K562 (cell line): Measurements from ENCODE around the gene KLHL28. TPM values are rescaled to one million over a fixed set of nuclear protein-coding genes. Genes with fewer than 3 reads are reported as not detected.
A peak's percentile ranks its signal among the peaks of the same experiment; 100 is the strongest.

Experiments
- CBFA2T2 ChIP-seq: fragments of 450-650 bp; conservative IDR thresholded peaks from 2 replicates; pipeline ENCODE4 v1.6.1; 2017; ENCODE audit warnings: mild to moderate bottlenecking
- CBFA2T3 ChIP-seq: fragments of 450-650 bp; IDR thresholded peaks from 2 replicates; pipeline ENCODE4 v1.6.1; 2017
- LEF1 ChIP-seq: fragments of 450-650 bp; IDR thresholded peaks from 2 replicates; pipeline ENCODE4 v1.6.1; 2016; ENCODE audit warnings: mild to moderate bottlenecking
- NFYB ChIP-seq: IDR thresholded peaks from 2 replicates; pipeline ENCODE4 v1.6.1; 2011; ENCODE audit warnings: mild to moderate bottlenecking, moderate library complexity; ENCODE audit not compliant: insufficient read length; ENCODE audit errors: extremely low read depth
- PHF21A ChIP-seq: fragments of 450-650 bp; IDR thresholded peaks from 2 replicates; pipeline ENCODE4 v1.6.1; 2017; ENCODE audit warnings: low read depth, borderline replicate concordance
- RBM25 ChIP-seq: fragments of 200-400 bp; formaldehyde crosslinking; IDR thresholded peaks from 2 replicates; pipeline ENCODE4 v1.6.1; 2018; ENCODE audit warnings: low read length, low read depth, moderate library complexity; ENCODE audit not compliant: severe bottlenecking
- SP2 ChIP-seq: IDR thresholded peaks from 2 replicates; pipeline ENCODE4 v1.6.1; 2011; ENCODE audit warnings: mild to moderate bottlenecking, low read depth, low read length, moderate library complexity; ENCODE audit not compliant: poor library complexity, severe bottlenecking; ENCODE audit errors: extremely low read depth
- TAL1 ChIP-seq: fragments of 450-650 bp; IDR thresholded peaks from 2 replicates; pipeline ENCODE4 v1.6.1; 2016; ENCODE audit warnings: mild to moderate bottlenecking
- TCF3 ChIP-seq: sonication (generic); formaldehyde crosslinking; IDR thresholded peaks from 2 replicates; pipeline ENCODE4 v1.4.0; 2020; ENCODE audit warnings: mild to moderate bottlenecking, missing genetic modification reagents
- TEAD4 ChIP-seq, 2 experiments: sonication (generic) in 1 of 2; formaldehyde crosslinking in 1 of 2; IDR thresholded peaks; 2 replicates each; pipeline versions ENCODE4 v1.6.1 to v1.8.0; 2012 to 2022; ENCODE audit warnings: borderline replicate concordance in 1 of 2, inconsistent platforms in 1 of 2, low read length in 1 of 2, mild to moderate bottlenecking in 1 of 2, missing genetic modification reagents in 1 of 2
- polyA plus RNA-seq, 8 experiments: library from polyadenylated mRNA; depleted of rRNA in 4 of 8; stranded (reverse) in 5 of 8; unstranded in 3 of 8; fragments of >200 nt; fragmentation: Nextera tagmentation in 2 of 8; fragmentation: Illumina TruSeq in 1 of 8; extraction: Ambion mirVana in 2 of 8; extraction: Trizol in 1 of 8; gene quantifications; 2 replicates each; pipeline versions ENCODE4 v1.2.1 to v1.2.3, GENCODE V29; 2011 to 2014; ENCODE audit warnings: inconsistent platforms in 1 of 8, missing spikeins in 1 of 8
- total RNA-seq, 7 experiments: library from RNA; depleted of rRNA in 6 of 7; stranded (reverse); fragments of >200 nt in 6 of 7; fragmentation: Illumina TruSeq in 2 of 7; extraction: Trizol in 2 of 7; gene quantifications; 2 replicates each; pipeline versions ENCODE4 v1.2.1 to v1.2.3, GENCODE V29; 2011 to 2021; ENCODE audit warnings: low replicate concordance in 1 of 7
- TF ChIP-seq, protein P1 (sequence below): fragments of 450-650 bp; IDR thresholded peaks from 2 replicates; pipeline ENCODE4 v1.7.0; 2016; ENCODE audit warnings: borderline replicate concordance

The KLHL28 gene
- total and polyA plus RNA-seq, 9 of the 15 experiments (the other 6 are each of a cell fraction or from before 2014, with no cell fraction given): 1.1 to 7.5 (median 4.7) TPM

DNA sequence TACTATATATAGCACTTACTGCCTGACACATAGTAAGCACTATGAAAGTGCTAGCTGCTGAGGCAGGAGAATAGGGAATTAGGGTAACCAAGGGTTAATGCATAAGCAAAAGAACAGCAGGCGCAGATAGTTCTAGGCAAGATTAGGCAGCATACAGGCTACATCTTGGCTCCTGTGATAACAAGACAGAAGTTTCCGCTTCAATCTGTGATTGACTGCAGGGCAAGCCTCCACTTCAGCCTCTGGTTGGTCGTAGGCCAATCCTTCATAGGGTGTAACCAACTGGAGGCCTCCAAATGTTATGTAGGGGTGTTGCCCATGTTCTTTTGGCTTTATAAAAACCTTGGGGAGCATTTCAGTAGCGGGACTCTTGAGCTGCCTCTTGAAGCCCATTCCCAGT lies 46.9 kb downstream of the KLHL28 start (continued):
- TF ChIP-seq, protein P1, sequence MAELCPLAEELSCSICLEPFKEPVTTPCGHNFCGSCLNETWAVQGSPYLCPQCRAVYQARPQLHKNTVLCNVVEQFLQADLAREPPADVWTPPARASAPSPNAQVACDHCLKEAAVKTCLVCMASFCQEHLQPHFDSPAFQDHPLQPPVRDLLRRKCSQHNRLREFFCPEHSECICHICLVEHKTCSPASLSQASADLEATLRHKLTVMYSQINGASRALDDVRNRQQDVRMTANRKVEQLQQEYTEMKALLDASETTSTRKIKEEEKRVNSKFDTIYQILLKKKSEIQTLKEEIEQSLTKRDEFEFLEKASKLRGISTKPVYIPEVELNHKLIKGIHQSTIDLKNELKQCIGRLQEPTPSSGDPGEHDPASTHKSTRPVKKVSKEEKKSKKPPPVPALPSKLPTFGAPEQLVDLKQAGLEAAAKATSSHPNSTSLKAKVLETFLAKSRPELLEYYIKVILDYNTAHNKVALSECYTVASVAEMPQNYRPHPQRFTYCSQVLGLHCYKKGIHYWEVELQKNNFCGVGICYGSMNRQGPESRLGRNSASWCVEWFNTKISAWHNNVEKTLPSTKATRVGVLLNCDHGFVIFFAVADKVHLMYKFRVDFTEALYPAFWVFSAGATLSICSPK: no peak
- TF ChIP-seq CBFA2T3: peak; percentile 79
- peak; percentile 29; the same call in 1 of the 2 replicates for TF ChIP-seq TCF3 (CRISPR knock-in tag)
- TF ChIP-seq SP2: peak; percentile 12
- TF ChIP-seq LEF1: no peak
- TF ChIP-seq CBFA2T2: peak; percentile 54
- TF ChIP-seq PHF21A: no peak
- TF ChIP-seq TEAD4 (IDR thresholded peaks at IDR 0.05; ENCODE audit: low read length): peak; percentile 52; the same call in 1 of the 2 replicates
- no peak for TF ChIP-seq TEAD4 (CRISPR knock-in tag; IDR thresholded peaks at IDR 0.05; ENCODE audit: borderline replicate concordance)
- TF ChIP-seq RBM25: peak; percentile 14
- TF ChIP-seq NFYB: peak; percentile 37
- peak; percentile 44; the same call in 1 of the 2 replicates for TF ChIP-seq TAL1
